GM19463 (cell line): ENCODE results near the gene CMIP.
A peak's percentile ranks its signal among the peaks of the same experiment; 100 is the strongest.

Experiments used
- ATAC-seq: cut with Tn5 transposase; IDR thresholded peaks from one replicate; pipeline ENCODE4 v1.9.1; 2021; ENCODE audit warnings: mild to moderate bottlenecking, moderate library complexity; ENCODE audit not compliant: unreplicated experiment

The CMIP gene

GRCh38 chr16:81461243-81461642, 16.6 kb downstream of the CMIP start:
- ATAC-seq: no peak

- ATAC-seq: no peak
Measured at GRCh38 chr16:81461766-81462165, 17.2 kb downstream of the CMIP start.

DNA sequence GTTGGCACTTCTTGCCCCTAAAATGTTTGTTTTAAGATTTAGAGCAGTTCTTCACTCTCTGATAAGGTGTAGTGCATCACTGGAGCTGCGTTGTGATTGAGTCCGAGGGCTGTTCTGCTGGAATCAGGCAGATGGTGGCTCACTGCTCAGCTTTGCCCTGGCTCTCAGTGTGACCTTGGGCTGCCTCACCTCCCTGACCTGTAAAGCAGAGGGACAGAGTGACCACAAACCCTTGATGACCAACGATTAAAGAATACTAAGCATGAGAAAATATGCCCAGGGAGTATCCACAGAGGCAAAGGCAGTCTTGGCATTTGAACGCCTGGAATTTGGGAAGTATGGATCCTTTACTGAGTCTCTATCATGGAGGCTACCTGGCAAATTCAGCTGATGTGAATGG, 18.1 kb downstream of the CMIP start:
- no peak for ATAC-seq

GRCh38 chr16:81463296-81463890, 18.8 kb downstream of the CMIP start:
- no peak for ATAC-seq

- ATAC-seq: no peak
Measured at GRCh38 chr16:81464279-81464678, 19.7 kb downstream of the CMIP start.

- ATAC-seq: no peak
Measured at GRCh38 chr16:81465375-81465943, 20.9 kb downstream of the CMIP start.

- ATAC-seq: no peak
Measured at GRCh38 chr16:81466356-81466980, 21.9 kb downstream of the CMIP start.

DNA sequence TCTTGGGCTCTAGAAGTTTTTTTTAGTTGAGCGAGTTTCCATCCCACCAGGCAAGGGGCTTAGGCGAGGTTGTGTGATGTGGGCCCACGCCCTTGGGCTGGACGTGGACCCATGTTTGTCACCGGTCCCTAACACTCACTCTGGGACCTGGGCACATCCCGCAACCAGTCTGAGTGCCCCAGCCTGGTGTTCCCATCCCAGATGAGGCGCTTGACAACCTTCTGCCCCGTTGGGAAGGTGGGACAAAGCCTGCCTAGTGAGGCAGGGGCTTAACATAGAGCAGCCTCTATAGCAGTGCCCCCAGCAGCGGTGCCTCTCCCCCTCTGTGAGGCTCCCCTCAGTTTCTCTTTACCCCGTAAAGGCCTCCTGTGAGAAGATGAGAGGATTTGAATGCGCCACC, 22.5 kb downstream of the CMIP start:
- no peak for ATAC-seq

- no peak for ATAC-seq
Measured at GRCh38 chr16:81467815-81468214, 23.2 kb downstream of the CMIP start.

- no peak for ATAC-seq
Measured at GRCh38 chr16:81468269-81468902, 23.8 kb downstream of the CMIP start.

- ATAC-seq: no peak
Measured at GRCh38 chr16:81469183-81469677, 24.6 kb downstream of the CMIP start.

GRCh38 chr16:81469710-81470535, 25.3 kb downstream of the CMIP start:
- peak; percentile 79 for ATAC-seq

DNA sequence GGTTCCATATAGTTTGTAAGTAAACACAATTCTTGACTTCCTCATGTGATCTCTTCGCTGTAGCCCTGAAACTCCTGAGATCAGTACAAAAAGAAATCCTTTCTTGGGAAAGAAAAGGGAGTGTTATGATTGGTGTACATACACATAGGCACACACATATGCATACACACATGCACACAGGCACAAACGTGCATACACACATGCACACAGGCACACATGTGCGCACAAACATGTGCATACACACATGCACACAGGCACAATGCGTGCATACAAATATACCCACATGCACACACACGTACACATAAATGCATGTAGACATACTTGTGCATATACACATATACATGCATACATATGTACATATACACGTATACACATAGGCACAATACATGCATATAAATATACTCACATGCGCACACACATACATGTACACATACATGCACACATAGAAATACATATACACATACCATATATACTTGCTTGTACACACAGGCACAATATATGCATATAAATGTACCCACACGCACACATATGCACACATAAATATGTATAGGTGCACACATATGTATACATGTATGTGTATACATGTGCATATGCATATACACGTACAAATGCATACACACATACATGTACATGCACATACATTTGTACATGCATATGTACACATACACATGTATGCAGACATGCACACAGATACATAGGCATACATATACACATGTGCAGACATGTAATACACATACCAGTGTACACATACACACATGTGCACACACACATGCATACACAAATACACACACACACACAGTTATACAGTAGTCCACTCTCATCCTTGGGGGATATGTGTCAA, 26.4 kb downstream of the CMIP start:
- ATAC-seq: no peak

DNA sequence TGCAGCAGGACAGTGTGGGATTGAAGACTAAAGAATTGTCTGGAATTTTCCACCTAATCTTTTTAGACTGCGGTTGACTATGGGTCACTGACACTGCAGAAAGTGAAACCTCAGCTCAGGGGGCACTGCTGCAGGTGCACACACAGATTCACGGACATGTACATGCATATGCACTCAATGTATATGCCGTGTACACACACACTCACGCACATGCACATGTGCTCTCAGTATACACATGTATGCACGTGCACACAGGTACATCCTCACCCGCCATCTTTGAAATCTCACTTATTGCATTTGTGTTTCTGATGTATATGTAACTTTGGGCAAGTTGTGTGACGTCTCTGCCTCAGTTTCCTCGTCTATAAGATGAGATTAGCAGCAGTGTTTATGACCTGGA, 27.3 kb downstream of the CMIP start:
- ATAC-seq: no peak

- ATAC-seq: no peak
Measured at GRCh38 chr16:81472391-81472790, 27.8 kb downstream of the CMIP start.

DNA sequence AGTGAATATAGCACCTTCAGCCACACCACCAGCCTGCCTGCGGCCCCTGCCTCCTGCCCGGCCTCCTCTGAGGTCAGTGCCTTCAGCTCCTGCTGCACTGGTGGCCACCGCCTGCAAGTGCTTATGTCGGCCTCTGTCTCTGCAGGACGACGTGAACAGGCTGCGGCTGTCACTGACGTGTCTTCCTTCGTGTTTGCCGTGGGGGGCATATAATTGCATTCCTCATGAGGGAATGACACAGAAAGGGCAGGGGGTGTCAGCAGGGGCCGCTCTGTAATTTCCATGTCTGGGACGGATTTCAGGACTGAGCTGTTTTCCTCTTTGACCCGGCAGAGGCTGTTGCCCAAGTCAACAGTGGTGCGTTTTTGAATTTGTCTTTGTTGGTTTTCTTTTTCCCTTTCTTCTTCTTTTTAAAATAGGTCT, 28.5 kb downstream of the CMIP start:
- ATAC-seq: no peak

GRCh38 chr16:81473558-81473957, 28.9 kb downstream of the CMIP start:
- ATAC-seq: no peak

DNA sequence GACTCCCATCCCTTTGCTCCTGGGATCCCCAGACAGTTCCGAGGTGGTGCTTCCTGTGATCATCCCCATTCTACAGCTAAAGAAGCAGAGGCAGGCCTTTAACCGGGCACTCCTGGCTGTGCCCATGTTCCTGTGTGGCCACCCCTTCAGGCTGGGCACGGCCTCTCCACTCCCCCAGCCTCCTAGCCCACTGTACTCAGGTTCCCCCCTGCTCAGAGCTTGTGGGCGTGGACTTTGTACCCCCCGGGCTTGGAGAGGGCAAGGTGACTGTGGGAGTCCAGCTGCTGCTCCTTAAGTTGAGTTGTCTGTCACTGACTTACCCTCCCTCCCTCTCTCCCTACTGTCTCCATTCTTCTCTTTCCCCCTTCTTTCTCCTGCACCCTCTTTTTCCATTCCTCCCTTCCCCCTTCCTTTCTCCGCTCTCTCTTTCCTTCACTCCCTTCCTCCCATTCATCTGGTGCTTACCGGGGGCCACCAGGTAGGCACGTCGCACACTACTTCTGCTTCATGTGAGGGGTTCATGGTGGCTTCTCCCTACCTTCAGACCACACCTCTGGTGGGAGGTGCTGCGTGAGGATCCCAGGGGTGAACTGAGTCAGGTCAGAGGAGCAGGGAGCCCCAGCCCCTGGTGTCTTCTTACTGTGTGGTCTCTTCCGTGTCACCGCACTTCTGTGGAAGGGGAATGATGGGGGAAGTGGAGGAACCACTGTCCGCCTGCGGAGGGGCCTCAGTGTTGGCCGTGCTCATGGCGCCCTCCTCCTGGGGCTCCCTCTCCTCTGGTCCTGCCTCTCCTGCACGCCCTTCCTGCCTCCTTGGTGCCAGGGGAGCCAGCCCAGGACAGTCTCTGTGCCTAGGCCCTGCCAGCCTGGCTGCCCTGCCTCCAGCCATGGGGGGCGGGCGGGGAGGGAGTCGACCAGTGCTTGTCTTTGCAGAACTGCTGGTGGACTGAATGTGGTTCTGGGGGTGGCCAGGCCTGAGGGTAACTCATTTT, 29.7 kb downstream of the CMIP start:
- no peak for ATAC-seq
